Measurements from ENCODE around the gene RNF115.

RNF115 gene

GRCh38 chr1:145823565-145824498 is at the start of gene RNF115, which contains the start of gene POLR3C:
TSS of gene RNF115 (minus strand) at chr1:145824095. CDS start at chr1:145823873, 222 bp downstream.
TSS of gene POLR3C (plus strand) at chr1:145824200. CDS start at chr1:145825777, 1,577 bp downstream.
- Mint-ChIP-seq H3K4me1 (ENCODE audit: low read depth) (peaks cover 28% of the 10 kb centered on the region), H3K4me3 (peak within 1 kb of the TSS; percentile 95), H3K36me3 (ENCODE audit: low read depth) (peaks cover 62% of the 10 kb centered on the region), H3K9me3 (no peaks in the 10 kb centered on the region), H3K27me3 (no peaks in the 10 kb centered on the region), H3K27ac (peak within 1 kb of the TSS; percentile 98)
- intact Hi-C loops (cut with micrococcal nuclease): no loop called here

GRCh38 chr1:145871994-145872924 is 48.4 kb upstream of the RNF115 start:
- Mint-ChIP-seq H3K4me1 (ENCODE audit: low read depth) (peaks cover 19% of the 10 kb centered on the region), H3K36me3 (ENCODE audit: low read depth) (no peaks in the 10 kb centered on the region), H3K27ac (peak overlapping the region; percentile 88), H3K9me3 (no peaks in the 10 kb centered on the region), H3K27me3 (peaks cover 29% of the 10 kb centered on the region), H3K4me3 (peak overlapping the region; percentile 67)
- intact Hi-C loops (cut with micrococcal nuclease): no loop called here

GRCh38 chr1:145868232-145868631 is 44.3 kb upstream of the RNF115 start:
- Mint-ChIP-seq H3K36me3 (ENCODE audit: low read depth) (no peaks in the 10 kb centered on the region), H3K4me3 (no peak overlapping the region), H3K27ac (no peak overlapping the region), H3K9me3 (no peaks in the 10 kb centered on the region), H3K27me3 (peaks cover 14% of the 10 kb centered on the region), H3K4me1 (ENCODE audit: low read depth) (peaks cover 19% of the 10 kb centered on the region)
- intact Hi-C loops (cut with micrococcal nuclease): no loop called here

- H3K27me3 Mint-ChIP-seq: no peaks in the 10 kb centered on the region
- no peak overlapping the region for H3K27ac Mint-ChIP-seq
- intact Hi-C loops (cut with micrococcal nuclease): no loop called here
- no peaks in the 10 kb centered on the region for H3K9me3 Mint-ChIP-seq
- H3K4me1 Mint-ChIP-seq (ENCODE audit: low read depth): peaks cover 5% of the 10 kb centered on the region
- peaks cover 11% of the 10 kb centered on the region for H3K36me3 Mint-ChIP-seq (ENCODE audit: low read depth)
- no peak overlapping the region for H3K4me3 Mint-ChIP-seq
These were observed 39.6 kb upstream of the RNF115 start for GRCh38 chr1:145863282-145864018.

- Mint-ChIP-seq H3K27ac (peak overlapping the region; percentile 96), H3K27me3 (no peaks in the 10 kb centered on the region), H3K36me3 (ENCODE audit: low read depth) (peaks cover 40% of the 10 kb centered on the region), H3K4me3 (peak overlapping the region; percentile 98), H3K9me3 (no peaks in the 10 kb centered on the region), H3K4me1 (ENCODE audit: low read depth) (peaks cover 15% of the 10 kb centered on the region)
- intact Hi-C loops (cut with micrococcal nuclease): no loop called here
These were observed 35.7 kb upstream of the RNF115 start for GRCh38 chr1:145859491-145860023.

- no peaks in the 10 kb centered on the region for H3K9me3 Mint-ChIP-seq
- intact Hi-C loops (cut with micrococcal nuclease): no loop called here
These were observed 35.1 kb upstream of the RNF115 start, which contains the start of gene PIAS3 for GRCh38 chr1:145858901-145859490. TSS of gene PIAS3 (minus strand) at chr1:145859081. CDS start at chr1:145858990, 91 bp downstream.

GRCh38 chr1:145858238-145858900 is 34.5 kb upstream of the RNF115 start:
- Mint-ChIP-seq H3K9me3 (no peaks in the 10 kb centered on the region), H3K27ac (peak overlapping the region; percentile 96), H3K4me1 (ENCODE audit: low read depth) (peaks cover 15% of the 10 kb centered on the region), H3K27me3 (no peaks in the 10 kb centered on the region), H3K36me3 (ENCODE audit: low read depth) (peaks cover 52% of the 10 kb centered on the region), H3K4me3 (peak overlapping the region; percentile 98)
- intact Hi-C loops (cut with micrococcal nuclease): no loop called here

More at GRCh38 chr1:145858901-145859490, 35.1 kb upstream of the RNF115 start, which contains the start of gene PIAS3:
- peak within 1 kb of the TSS; percentile 96 for H3K27ac Mint-ChIP-seq
- no peaks in the 10 kb centered on the region for H3K27me3 Mint-ChIP-seq
- peaks cover 15% of the 10 kb centered on the region for H3K4me1 Mint-ChIP-seq (ENCODE audit: low read depth)
- H3K36me3 Mint-ChIP-seq (ENCODE audit: low read depth): peaks cover 45% of the 10 kb centered on the region
- peak within 1 kb of the TSS; percentile 98 for H3K4me3 Mint-ChIP-seq

GRCh38 chr1:145857170-145857569 is 33.3 kb upstream of the RNF115 start:
- no peak overlapping the region for H3K27ac Mint-ChIP-seq
- H3K27me3 Mint-ChIP-seq: no peaks in the 10 kb centered on the region
- H3K4me1 Mint-ChIP-seq (ENCODE audit: low read depth): peaks cover 15% of the 10 kb centered on the region
- no peak overlapping the region for H3K4me3 Mint-ChIP-seq
- no peaks in the 10 kb centered on the region for H3K9me3 Mint-ChIP-seq
- intact Hi-C loops (cut with micrococcal nuclease): no loop called here
- H3K36me3 Mint-ChIP-seq (ENCODE audit: low read depth): peaks cover 64% of the 10 kb centered on the region

- intact Hi-C loops (cut with micrococcal nuclease): no loop called here
These were observed 31.6 kb upstream of the RNF115 start for GRCh38 chr1:145855426-145855948.

GRCh38 chr1:145849356-145850160 is 25.7 kb upstream of the RNF115 start:
- Mint-ChIP-seq H3K4me3 (no peak overlapping the region), H3K9me3 (no peaks in the 10 kb centered on the region), H3K27me3 (peaks cover 3% of the 10 kb centered on the region), H3K4me1 (ENCODE audit: low read depth) (no peaks in the 10 kb centered on the region), H3K27ac (no peak overlapping the region), H3K36me3 (ENCODE audit: low read depth) (peaks cover 69% of the 10 kb centered on the region)
- intact Hi-C loops (cut with micrococcal nuclease): loop anchor here (5.0 kb wide), 1 partner anchor 63 kb away; the partner anchor contains the start of gene ITGA10

More at GRCh38 chr1:145855426-145855948, 31.6 kb upstream of the RNF115 start:
- Mint-ChIP-seq H3K27ac (no peak overlapping the region), H3K4me1 (ENCODE audit: low read depth) (peaks cover 15% of the 10 kb centered on the region), H3K9me3 (no peaks in the 10 kb centered on the region), H3K27me3 (no peaks in the 10 kb centered on the region), H3K4me3 (no peak overlapping the region), H3K36me3 (ENCODE audit: low read depth) (peaks cover 81% of the 10 kb centered on the region)

GRCh38 chr1:145847827-145848226 is 23.9 kb upstream of the RNF115 start:
- intact Hi-C loops (cut with micrococcal nuclease): loop anchor here (5.0 kb wide), 1 partner anchor 64 kb away; the partner anchor contains the start of gene ITGA10

More at GRCh38 chr1:145847827-145848226, 23.9 kb upstream of the RNF115 start:
- Mint-ChIP-seq H3K4me3 (no peak overlapping the region), H3K9me3 (no peaks in the 10 kb centered on the region), H3K27me3 (peaks cover 3% of the 10 kb centered on the region), H3K4me1 (ENCODE audit: low read depth) (no peaks in the 10 kb centered on the region), H3K36me3 (ENCODE audit: low read depth) (peaks cover 52% of the 10 kb centered on the region), H3K27ac (no peak overlapping the region)

All from dendritic cell treated with granulocyte-macrophage colony-stimulating factor and Interleukin-4, amounts not matched to agents 40 ng/mL and 50 ng/mL, for 4 days (primary cell).